HG03280 (cell line): ENCODE data around the gene CST3.
"Not testable (repeated sequence)": the region's sequence is repeated elsewhere in the genome, so short reads cannot be mapped to it uniquely, and the experiment has no call there.

Source experiments
- ATAC-seq: cut with Tn5 transposase; IDR thresholded peaks from one replicate; pipeline ENCODE4 v1.9.1; 2021; ENCODE audit warnings: mild to moderate bottlenecking, moderate library complexity; ENCODE audit not compliant: unreplicated experiment

CST3 gene, protein sequence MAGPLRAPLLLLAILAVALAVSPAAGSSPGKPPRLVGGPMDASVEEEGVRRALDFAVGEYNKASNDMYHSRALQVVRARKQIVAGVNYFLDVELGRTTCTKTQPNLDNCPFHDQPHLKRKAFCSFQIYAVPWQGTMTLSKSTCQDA

DNA sequence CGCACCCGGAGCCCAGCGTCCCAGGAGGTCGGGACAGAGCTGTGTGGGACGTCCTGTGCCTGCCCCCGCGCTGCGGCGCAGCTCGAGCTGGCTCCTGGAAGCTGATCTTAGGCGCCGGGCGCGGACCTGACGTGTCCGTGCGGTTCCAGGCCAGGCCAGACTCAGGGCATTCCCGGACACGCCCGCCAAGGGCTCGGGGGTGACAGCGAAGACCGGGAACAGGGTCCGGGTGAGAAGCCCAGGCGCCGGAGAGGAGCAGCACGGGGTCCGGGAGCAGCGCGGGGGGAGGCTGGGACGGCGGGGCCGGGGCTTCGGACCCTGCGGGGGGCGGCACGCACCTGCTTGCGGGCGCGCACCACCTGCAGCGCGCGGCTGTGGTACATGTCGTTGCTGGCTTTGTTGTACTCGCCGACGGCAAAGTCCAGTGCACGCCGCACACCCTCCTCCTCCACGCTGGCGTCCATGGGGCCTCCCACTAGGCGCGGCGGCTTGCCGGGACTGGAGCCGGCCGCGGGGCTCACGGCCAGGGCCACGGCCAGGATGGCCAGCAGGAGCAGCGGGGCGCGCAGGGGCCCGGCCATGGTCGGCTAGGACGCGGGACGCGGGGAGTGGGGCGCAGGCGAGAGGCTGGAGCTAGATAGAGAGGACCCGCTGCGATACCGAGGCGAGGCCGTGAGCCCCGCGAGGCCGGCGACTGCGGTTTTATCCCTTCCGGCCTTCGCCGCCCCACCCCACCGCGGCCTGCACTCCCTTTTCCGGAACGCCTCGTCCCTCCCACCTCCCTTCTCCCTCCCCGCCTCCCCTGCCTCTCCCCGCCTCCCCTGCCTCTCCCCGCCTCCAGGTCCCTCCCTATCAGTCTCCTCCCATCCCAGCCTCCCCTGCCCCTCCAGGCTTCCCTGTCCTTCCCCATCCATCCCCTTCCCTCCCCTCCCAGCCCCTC lies at the start of gene CST3:
Gene CST3 (minus strand): TSS at position 674 of the 940 bp plus-strand sequence. CDS start 93 bp downstream, at position 581.
- ATAC-seq, result no peak

DNA sequence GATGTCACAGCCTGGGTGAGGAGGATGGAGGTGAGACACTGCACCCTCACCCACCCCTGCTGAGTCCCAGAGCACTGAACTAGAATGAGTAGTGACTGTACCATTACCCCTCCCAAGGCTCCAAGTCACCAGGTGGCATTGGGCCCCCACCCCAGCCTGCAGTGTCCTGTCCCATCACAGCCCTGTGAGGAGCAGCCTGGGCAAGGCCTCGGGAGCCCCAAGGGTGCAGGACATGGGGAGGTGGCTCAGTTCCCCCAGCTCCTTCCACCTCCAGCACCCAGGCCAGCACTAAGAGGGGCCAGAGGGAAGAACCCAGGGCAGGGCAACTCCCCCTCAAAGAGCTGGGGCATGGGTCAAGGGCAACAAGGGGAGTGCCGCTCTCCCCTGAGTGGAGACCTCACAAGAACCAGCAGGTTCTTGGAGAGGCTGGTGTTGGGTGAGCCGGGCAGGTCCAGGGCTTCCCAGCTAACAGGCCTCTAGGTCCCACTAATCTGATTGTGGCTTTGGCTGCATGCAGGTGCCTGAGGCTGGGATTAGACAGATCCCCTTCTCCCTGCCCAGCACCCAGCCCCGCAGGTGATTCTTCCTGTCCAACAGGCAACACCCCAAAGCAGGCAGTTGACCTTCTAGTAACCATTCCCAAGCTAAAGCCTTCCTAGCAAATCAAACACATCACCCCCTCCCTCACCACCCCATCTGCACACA lies 48.4 kb upstream of the CST3 start:
- no peak for ATAC-seq

DNA sequence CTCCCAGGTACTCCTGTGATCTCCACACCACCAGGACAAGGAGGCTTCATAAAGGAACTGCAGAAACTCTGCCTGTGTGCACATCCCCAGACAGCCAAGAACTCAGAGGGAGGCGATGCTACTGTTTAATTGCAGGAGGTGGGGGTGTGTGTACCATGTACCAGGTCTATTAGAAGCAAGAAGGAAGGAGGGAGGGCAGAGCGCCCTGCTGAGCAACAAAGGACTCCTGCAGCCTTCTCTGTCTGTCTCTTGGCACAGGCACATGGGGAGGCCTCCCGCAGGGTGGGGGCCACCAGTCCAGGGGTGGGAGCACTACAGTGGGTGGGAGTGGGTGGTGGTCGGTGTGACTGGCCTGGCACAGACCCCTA lies 47.8 kb upstream of the CST3 start:
- not testable (repeated sequence) for ATAC-seq

DNA sequence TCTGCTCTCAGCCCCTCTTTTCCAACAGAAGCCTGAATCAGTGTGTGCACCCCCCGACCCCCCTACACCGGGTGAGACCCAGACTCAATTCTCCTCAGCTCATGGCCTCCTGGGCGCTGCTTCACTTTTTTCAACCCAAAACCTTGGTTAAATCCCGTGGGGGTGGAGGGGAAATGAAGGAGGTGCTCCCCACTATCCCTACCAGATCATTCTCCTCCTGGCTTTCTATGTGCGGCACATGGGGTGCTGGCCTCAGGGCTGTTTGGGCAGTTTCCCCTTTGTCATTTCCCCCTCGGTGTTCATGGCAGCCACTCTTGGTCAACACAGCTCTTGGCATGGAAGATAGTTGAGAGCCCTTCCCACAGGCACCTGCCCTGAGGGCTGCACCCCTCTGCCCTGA lies 46.5 kb upstream of the CST3 start:
- ATAC-seq, result no peak

DNA sequence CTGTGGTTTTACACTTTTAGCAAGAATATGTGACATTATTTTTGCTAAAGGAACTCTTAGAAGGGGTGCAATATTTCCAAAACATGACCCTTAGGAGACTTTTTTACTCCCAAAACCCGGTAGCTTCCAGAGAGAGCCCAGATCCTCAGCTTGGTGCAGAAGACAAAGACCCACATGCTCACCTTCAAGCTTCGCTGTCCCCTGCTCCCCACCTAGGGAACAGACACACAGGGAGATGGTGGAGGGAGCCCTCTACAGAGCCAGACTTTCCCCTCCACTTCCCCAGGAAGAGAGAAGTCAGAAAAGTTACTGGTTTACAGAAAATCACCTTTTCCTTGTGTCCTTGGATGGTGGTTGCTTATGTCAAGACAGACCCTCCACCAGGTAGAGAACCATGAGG lies 46.1 kb upstream of the CST3 start:
- ATAC-seq, result no peak

DNA sequence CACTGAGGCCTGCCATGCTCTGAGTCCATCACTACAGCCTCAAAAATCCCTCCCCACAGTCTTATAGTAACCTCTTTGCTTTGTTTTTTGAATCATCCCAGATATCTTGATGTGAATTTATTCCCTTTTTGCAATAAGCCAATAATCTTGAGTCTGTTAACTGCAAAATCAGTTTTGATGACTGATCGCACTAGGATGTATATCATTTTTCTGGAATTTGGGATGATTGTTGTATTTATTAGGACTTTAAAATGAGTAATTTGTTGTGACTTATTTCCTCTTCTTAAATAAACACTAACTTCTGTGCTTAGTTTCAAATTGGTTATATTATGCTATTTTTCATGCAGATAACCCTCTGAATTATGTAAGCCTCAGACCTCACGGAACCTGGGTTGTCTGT lies 45.5 kb upstream of the CST3 start:
- no peak for ATAC-seq

DNA sequence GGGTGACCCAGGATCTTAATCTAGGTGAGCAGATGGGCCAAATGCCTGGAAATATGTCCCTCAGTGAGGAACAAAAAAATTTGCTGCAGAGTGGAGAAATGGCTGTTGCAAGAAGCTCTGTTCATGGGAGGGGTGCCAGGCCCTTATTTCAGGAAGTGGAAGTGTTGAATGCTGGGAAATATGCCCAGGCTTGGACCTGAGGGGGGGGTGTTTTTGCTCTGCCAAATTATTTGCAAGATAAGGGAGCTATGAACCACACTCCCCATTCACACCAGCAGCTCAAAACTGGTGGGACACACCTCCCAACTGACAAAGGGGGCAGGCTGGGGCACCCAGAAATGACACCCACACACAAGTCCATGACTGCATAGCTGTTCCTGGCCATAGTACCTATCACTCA lies 42.4 kb upstream of the CST3 start:
- ATAC-seq, result no peak

DNA sequence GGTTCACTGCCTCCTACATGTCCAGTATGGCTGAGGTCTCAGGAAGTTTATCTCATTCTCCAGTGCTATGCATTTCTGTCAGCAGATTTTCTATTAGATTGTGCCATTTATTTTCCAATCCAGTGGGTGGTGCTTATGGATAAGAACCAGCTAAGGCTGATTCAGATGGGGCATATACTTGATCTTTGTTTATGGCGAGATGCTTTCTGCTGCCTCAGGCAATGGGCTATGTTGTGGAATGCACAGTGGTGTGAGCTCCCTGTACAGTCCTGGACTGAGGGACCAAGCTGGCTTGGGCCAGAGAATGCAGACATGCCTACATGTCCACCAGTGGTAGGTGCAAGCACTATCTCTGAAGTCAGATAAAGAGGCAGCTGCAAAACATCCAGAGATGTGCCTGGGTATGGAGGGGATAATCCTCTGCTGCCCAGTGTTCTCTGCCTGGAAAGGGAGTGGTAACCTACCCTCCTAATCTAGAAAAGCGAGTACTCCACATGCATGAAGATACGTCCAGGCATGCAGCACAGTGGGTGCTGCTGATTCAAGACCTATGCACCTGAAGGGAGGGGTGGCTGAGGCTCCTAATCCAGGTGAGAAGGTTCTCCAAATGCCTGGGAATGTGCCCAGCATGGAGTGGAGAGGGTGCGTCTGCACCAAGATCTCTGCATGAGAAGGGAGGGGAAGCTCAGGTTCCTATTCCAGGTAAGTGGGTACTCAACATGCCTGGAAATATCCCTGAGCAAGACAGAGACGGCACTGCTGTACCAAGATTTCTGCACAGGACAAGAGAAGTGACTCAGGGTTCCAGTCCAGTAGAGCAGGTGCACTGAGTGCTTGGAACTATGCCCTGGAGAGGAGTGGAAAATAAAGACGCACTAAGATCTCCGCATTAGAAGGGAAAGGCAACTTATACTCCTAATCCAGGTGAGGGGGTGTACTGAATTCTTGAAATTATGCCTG lies 41.7 kb upstream of the CST3 start:
- no peak for ATAC-seq

DNA sequence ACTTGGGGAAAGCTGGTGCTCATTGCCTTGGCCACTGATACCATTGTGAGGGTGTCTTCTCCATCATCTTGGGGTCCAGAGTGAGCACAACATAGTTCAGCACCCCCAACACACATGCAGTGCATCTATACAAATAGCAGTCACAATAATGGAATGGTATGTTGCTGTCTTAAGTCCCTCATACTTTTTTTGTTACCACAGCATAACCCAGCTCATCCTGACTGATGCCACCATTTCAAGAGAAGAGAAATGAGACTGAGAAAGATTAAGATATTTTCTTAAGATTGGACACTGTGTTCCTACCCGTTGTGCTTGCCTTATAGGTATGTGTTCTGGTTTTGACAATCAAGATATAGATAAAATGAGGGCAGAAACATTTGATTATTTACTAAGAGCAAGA lies 35.5 kb upstream of the CST3 start:
- ATAC-seq, result no peak

DNA sequence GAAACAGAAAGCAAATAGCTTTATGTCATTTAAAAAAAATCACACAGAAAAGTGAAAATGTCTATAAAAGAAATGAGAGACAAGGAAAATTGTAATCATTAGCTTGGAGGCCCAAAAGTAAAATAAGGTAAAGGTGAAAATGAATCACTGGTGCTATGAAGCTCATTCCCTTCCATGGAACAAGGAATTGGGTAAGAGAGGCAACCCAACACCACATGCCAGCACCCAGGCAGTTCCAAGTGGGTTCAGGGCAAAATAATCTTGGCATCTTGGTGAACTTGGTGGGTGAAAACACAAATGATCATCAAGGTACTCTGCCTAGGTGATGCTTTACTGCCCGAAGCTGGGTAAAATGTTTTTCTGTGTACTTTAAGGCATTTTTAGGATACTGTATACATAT lies 34.4 kb upstream of the CST3 start:
- ATAC-seq, result no peak

DNA sequence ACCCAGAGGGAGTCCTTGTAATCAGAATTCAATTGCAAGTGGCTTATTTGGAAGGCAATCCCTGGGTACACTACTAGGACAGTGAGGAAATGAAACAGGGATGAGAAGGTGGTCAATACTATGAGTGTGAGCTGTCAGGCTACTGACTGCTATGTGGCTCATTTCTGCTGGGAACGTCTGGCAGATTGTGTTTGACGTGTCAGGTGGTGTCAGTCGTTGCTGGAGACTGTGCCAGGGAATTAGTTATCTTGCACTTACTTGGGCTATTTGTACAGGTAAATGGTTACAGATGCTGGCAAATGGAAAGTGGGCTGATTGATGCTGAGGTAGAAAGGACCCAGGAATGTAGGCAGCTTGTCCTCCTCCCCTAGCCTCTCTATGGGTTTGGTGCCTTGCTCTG lies 33.7 kb upstream of the CST3 start:
- ATAC-seq, result no peak

DNA sequence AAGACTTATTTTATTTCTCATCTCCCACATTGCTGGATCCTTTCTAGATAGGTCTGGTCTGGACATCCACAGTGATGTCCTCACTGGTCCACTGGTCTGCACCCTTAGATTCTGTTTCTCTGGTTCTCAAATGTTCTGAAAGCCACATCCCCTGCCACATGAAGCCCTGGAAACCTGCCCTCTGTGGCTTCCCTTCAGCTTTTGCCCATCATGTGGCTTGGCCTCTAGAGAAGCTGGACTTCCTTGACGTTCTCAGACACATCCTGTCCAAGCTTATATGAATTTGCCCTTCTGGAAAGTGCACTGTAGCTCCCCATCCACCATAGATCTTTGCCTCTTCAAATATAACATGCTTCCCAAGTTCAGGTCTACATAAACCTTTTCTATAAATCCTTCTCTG lies 32.6 kb upstream of the CST3 start:
- no peak for ATAC-seq

DNA sequence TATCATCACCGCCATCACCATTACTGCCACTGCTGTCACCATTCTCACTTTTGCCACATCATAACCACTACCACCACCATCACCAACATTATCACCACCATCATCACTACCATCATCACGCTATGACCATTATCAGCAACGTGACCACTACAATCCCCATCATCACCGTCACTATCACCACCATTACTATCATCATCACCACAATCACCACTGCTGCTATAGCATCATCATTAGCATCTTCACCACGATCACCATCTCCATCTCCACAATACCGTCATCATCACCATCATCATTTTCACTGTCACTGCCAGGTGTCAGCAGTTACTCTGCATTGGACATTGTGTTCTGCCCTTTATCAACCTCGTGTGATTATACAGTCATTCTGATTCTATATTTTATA lies 32.1 kb upstream of the CST3 start:
- ATAC-seq, result no peak

DNA sequence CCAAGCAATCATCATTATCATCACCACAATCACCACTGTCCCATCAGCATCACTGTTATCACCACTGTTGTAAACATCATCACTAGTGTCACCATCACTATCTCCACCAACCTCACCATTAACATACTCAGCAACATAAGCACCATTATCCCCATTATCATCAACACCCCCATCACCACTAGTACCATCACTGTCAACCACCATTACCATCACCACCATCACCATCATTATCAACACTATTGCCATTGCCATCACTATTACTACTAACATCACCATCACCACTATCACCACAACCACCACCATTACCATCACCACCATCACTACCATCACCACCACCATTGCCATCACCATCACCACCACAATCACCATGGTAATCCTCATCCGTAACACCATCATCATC lies 31.6 kb upstream of the CST3 start:
- no peak for ATAC-seq

DNA sequence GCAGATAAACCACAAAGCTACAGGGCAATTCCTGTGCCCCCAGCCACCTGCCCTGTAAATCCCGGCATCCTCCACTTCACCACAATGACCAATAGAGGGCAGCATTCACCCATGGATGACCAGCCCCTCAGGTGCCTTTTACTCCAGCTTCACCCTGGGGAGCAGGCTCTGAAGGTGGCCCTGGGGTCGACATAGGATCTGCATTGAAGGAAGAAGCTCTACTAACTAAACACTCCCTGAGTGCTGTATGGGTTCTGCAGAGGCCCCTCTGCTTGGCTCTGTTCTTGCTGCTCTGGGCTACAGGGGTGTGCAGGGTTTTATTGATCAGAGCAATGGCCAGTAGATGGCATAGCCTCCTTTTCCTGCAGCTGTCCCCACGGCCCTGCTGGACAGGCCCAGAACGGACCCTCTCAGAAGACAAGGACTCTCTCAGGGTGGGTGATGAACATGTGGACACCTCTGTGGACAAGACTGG lies 30.8 kb upstream of the CST3 start:
- peak; percentile 52 for ATAC-seq

DNA sequence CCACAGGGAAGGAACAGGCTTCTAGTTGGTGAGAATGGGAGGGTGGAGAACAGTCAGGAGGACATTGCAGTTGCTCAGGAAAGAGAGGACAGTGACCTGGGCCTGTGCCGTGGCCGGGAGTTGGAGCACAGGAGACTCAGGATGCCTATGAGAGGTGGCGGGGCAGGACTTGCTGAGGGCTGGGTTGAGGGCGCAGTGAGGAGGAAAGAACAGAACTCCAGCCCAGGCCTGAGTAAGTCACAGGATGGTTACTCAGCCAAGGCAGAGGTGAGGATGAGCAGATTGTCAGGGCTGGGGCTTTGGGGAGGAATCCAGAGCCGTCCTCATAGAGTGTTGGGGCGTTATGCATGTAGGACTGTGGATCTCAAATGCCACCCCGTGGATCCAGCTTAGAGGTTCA lies 29.9 kb upstream of the CST3 start:
- ATAC-seq, result no peak

DNA sequence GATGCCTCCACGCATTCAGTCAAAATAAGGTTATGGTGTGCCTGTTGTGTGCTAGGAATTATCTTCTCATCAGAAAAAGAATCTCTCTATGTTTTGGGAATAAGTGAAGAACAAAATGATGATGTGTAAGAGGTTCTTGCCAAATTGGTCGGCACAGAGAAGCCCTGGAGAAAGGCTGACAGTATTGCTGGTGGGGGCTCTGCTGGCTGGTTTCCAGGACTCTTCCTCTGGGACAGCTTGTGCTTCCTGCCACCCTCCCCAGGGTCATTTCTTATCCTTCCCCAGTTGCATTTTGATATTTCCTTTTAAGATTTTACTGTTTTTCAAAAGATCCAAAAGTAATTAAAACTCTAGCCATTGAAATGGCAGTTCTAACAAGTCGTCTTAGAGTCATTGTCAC lies 28.9 kb upstream of the CST3 start:
- no peak for ATAC-seq

DNA sequence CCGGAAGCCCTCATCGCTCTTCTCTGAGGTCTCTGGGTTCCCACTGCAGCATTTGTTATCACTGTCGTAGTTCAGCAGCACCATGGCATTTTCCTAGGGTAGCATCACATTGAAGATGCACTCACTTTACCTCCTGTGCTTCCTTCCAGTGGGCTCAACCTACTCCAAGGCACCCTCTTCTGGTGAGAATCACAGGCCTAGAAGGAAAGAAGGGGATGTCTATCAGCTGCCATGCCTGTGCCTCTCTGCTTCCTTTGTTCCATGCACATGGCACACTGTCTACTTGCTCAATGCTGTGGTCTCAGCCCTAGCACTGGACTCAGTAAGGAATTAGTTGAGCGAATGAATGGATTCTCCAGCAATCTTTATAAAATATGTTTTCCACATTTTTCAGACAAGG lies 28.4 kb upstream of the CST3 start:
- no peak for ATAC-seq

DNA sequence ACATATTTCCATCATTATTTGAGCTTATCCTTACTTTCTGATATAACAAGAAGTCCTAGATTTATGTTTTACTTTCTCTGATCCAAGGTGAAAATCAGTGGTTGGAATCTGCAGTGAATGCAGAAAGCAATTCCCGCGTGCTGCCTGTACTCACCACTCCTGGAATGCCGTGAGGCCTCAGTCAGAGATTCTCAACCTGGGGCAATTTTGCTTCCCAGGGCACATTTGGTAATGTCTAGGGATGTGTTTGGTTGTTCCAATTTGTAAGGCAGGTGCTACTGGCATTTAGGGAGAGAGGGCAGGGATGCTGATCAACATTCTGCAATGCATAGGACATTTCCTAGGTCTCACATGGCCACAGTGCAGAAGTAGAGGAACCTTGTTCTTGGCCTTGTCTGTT lies 27.2 kb upstream of the CST3 start:
- ATAC-seq, result no peak

DNA sequence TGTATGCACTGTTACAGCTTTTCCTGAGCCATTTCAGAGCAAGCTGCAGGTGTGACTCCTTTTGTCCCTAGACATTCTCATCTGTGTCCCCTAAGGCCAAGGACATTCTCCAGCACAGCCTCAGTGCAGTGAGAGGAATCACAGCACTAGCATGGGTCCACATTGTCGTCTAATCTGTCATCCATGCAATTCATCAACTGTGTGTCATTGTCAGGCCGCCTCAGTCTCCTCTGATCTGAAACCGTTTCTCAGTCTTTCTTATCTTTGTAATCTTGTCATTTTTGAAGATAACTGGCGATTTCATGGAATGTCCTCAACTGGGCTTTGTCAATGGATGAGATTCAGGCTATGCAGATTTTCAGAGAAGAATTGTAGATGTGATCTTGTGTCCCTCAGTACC lies 26.3 kb upstream of the CST3 start:
- not testable (repeated sequence) for ATAC-seq

DNA sequence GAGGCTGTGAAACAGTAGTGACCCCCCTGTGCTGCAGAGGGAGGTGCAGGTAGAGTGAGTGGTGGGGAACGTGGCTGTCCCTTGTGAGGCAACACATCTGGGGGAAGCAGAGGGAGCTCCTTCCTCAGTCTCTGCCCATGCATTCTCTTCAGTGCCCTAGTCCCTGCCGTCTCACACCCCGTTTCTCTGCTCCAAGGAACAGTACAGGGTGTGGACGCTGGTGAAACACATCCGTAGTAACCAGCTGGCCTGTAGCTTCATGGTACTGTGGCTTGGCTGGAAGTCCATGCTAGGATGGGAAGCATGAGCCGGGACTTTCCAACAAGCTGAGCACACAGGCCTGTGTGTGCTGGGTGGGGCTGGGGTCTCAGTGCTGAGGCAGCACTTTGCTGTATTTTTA lies 25.4 kb upstream of the CST3 start:
- no peak for ATAC-seq
